HEK293 (cell line): ENCODE results near the gene PPP1R9B.
A peak's percentile ranks its signal among the peaks of the same experiment; 100 is the strongest.

Experiments used
- CTCF ChIP-seq: fragments of 450-650 bp; formaldehyde crosslinking; IDR thresholded peaks from 2 replicates; pipeline ENCODE4 v1.5.1; 2016; ENCODE audit warnings: missing biosample characterization, missing genetic modification characterization
- SETDB1 ChIP-seq: IDR thresholded peaks from one replicate; pipeline ENCODE4 v1.6.1; 2017; ENCODE audit warnings: mild to moderate bottlenecking, low read length, moderate library complexity, mixed read lengths; ENCODE audit not compliant: insufficient read length
- ZNF292 ChIP-seq: fragments of 450-650 bp; formaldehyde crosslinking; IDR thresholded peaks from 2 replicates; pipeline ENCODE4 v1.5.1; 2016; ENCODE audit warnings: low read depth, missing biosample characterization, missing genetic modification characterization, borderline replicate concordance
- ZNF404 ChIP-seq: fragments of 450-650 bp; formaldehyde crosslinking; IDR thresholded peaks from 2 replicates; pipeline ENCODE4 v1.5.1; 2017; ENCODE audit warnings: missing biosample characterization, missing genetic modification characterization
- ZNF48 ChIP-seq: fragments of 450-650 bp; formaldehyde crosslinking; IDR thresholded peaks from 2 replicates; pipeline ENCODE4 v1.5.1; 2016; ENCODE audit warnings: missing biosample characterization, missing genetic modification characterization
- TF ChIP-seq, protein P1 (sequence below): fragments of 450-650 bp; formaldehyde crosslinking; IDR thresholded peaks from 2 replicates; pipeline ENCODE4 v1.5.1; 2016; ENCODE audit warnings: missing biosample characterization, missing genetic modification characterization

DNA sequence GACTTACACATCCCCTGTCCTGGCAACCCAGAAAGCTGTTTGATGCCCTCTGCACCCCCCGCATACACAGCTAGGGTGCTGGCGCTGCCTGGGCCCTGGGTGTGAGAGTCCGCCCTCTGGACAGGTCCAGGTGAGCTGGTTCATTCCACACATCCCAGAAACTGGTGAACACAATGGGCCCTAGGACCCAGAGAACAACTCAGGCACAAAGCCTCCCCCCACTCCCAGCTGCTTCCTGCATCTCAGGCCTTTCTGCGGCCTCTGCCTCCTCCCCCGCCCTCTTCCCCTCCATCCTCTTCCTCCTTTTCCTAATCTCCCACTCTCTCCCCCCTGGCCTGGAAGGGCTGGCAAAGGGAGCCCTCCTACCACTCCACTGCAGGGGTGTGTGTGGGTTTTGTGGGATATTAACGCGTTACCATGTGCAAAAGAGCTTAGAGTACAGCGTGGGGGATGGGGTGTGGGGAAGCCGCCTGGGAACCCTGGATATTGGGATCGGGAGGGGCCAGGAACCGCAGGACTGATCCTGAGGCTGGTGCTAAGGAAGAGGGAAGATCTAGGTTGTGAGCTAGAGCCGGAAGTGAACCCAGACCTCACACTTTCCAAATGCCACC is 1.6 kb upstream of the PPP1R9B start:
- no peak; the same call in 1 of the 2 replicates for TF ChIP-seq CTCF (tag by site-specific recombination)
- TF ChIP-seq, protein P1, sequence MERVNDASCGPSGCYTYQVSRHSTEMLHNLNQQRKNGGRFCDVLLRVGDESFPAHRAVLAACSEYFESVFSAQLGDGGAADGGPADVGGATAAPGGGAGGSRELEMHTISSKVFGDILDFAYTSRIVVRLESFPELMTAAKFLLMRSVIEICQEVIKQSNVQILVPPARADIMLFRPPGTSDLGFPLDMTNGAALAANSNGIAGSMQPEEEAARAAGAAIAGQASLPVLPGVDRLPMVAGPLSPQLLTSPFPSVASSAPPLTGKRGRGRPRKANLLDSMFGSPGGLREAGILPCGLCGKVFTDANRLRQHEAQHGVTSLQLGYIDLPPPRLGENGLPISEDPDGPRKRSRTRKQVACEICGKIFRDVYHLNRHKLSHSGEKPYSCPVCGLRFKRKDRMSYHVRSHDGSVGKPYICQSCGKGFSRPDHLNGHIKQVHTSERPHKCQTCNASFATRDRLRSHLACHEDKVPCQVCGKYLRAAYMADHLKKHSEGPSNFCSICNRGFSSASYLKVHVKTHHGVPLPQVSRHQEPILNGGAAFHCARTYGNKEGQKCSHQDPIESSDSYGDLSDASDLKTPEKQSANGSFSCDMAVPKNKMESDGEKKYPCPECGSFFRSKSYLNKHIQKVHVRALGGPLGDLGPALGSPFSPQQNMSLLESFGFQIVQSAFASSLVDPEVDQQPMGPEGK (tag by site-specific recombination) = peak; percentile 97
- no peak for TF ChIP-seq SETDB1
- TF ChIP-seq ZNF404 (tag by site-specific recombination) = no peak
- no peak for TF ChIP-seq ZNF48 (tag by site-specific recombination)
- no peak for TF ChIP-seq ZNF292 (tag by site-specific recombination)
